GM12874 (cell line): Measurements from ENCODE around the gene MAIP1.
A peak's percentile ranks its signal among the peaks of the same experiment; 100 is the strongest.

Experiments
- TF ChIP-seq, protein P1 (sequence below): IDR thresholded peaks from 2 replicates; pipeline ENCODE4 v1.5.1; 2011; ENCODE audit warnings: low read depth, mild to moderate bottlenecking, control low read depth, low read length, moderate library complexity; ENCODE audit not compliant: insufficient read depth

Gene MAIP1

GRCh38 chr2:199968126-199968525, 12.7 kb downstream of the MAIP1 start:
- TF ChIP-seq, protein P1, sequence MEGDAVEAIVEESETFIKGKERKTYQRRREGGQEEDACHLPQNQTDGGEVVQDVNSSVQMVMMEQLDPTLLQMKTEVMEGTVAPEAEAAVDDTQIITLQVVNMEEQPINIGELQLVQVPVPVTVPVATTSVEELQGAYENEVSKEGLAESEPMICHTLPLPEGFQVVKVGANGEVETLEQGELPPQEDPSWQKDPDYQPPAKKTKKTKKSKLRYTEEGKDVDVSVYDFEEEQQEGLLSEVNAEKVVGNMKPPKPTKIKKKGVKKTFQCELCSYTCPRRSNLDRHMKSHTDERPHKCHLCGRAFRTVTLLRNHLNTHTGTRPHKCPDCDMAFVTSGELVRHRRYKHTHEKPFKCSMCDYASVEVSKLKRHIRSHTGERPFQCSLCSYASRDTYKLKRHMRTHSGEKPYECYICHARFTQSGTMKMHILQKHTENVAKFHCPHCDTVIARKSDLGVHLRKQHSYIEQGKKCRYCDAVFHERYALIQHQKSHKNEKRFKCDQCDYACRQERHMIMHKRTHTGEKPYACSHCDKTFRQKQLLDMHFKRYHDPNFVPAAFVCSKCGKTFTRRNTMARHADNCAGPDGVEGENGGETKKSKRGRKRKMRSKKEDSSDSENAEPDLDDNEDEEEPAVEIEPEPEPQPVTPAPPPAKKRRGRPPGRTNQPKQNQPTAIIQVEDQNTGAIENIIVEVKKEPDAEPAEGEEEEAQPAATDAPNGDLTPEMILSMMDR = no peak

- TF ChIP-seq, protein P1 = no peak
These were observed 16.8 kb downstream of the MAIP1 start for GRCh38 chr2:199972088-199972626.

GRCh38 chr2:199973703-199974102, 18.3 kb downstream of the MAIP1 start:
- TF ChIP-seq, protein P1 = no peak

DNA sequence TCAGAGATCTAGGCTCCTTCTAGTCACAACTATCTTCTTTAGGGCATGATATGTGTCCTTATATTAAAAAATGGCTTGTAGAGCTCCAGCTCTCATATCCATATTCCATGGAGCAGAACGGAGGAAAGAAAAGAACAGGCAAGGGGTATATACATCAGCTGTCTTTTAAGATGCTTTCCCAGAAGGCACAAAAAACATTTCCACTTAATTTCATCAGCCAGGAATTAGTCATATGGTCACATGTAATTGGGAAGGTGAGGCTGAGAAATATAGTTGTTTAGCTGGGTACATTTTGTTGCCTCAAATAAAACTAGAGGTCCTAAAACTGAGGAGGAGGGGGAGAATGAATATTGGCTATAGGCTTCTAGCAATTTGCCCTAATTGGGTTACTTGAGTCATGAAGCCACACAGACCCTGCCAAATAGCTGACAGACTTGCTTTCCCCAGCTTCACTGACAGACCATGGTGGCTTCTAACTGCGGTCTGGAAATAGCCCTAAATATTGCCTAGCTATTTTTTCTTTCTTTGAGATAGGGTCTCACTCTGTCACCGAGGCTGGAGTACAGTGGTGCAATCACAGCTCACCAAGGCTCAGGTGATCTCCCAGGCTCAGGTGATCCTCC, 20.0 kb downstream of the MAIP1 start:
- TF ChIP-seq, protein P1 = no peak

DNA sequence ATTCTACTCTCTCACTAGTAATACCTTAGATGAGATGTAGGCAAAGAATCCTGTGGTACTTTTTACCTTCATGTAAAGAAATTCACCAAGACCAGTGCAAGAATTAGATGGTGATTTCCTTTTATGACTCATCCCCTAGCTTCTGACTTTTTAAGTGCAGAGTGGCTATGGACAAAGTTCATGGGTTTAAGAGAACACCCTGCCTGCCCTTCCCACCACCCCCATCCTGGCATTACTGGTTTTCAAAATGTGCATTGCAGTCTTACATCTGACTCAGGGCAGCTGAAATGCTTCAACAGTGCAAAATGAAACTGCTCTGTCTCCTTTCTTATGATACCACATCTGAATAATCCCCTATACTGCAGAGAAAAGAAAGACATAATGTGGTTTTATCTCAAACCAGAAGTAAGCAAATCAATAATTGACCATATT, 22.6 kb downstream of the MAIP1 start:
- TF ChIP-seq, protein P1 = no peak

- TF ChIP-seq, protein P1 = no peak
These were observed 24.0 kb downstream of the MAIP1 start for GRCh38 chr2:199979398-199979797.

DNA sequence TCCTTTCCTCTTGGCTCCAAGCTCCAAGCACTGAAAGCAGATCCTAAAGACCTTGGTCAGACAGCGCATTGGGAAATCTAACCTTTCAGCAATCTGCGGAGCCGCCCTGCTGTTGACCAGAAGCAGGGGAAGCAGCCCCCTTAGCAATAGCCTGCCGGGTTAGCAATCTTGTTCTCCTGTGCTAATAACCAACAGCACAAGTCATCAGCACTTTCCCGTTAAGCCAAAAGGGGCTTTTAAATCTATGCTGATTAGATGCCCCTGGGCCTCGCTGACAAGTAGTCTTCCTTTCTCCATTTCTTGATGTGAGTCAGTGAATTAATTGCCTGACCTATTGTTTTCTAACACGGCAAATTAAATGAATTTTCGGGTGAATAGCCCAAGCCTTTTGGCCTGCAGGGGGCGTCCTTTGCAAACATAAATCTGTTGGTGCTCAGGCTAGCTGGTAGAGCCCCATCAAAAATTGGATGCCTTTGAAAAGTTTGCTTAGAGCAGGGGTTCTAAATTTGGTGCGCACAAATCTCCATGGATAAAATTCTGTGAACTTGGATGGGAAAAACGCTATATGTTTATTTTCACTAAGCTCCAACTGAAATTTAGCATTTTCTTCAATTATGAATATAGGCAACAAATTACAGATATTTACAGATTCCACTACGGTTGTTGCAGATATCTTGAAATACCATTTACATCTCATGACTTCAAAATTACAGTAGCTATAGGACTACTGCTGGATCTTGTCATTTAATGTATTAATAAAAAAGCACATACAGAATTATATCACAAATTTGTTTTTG, 24.6 kb downstream of the MAIP1 start:
- TF ChIP-seq, protein P1 = peak; percentile 62
